Lung (tissue), 4 donors: ENCODE results near the gene P3H4. TPM values are rescaled to one million over a fixed set of nuclear protein-coding genes. Genes with fewer than 3 reads are reported as not detected.

ENCODE experiments used
- polyA plus RNA-seq, 2 donors: library from polyadenylated mRNA; stranded (reverse); fragments of 200-250 nt; gene quantifications; one replicate each; pipeline ENCODE4 v1.2.1, GENCODE V29; 2013
- total RNA-seq, 2 donors: library from RNA; depleted of rRNA in 1 of 2; stranded (reverse); fragments of >200 nt in 1 of 2; gene quantifications; one replicate each; pipeline ENCODE4 v1.2.1, GENCODE V29; 2014 to 2021
- donor health status: Bipolar disorder and iron deficiency.
- donor health status: healthy.
- donor health status: DM: yes; HTN: yes; CAD: no.

The P3H4 gene
- total and polyA plus RNA-seq, 4 donors, result 6.8 to 13.2 (median 11.0) TPM

Other genes starting within 250 kb of the P3H4 start
- not detected for gene KRT9, start 239.9 kb downstream of the P3H4 start, total RNA-seq
- not detected for gene KRT9, start 239.9 kb downstream of the P3H4 start, polyA plus RNA-seq
- under 1 TPM in 1 of 2 donors, not detected in 1; 0.71 TPM for gene KRT14, start 225.1 kb downstream of the P3H4 start, total RNA-seq
- gene KRT14, start 225.1 kb downstream of the P3H4 start, polyA plus RNA-seq, result under 1 TPM; 0.37 to 0.63 TPM
- gene KRT16, start 199.2 kb downstream of the P3H4 start, total RNA-seq, result under 1 TPM in 1 of 2 donors, not detected in 1; 0.28 TPM
- under 1 TPM; 0.10 to 0.18 TPM for gene KRT16, start 199.2 kb downstream of the P3H4 start, polyA plus RNA-seq
- 10 to 100 TPM; 39.8 to 45.4 TPM for gene KRT17, start 187.4 kb downstream of the P3H4 start, total RNA-seq
- gene KRT17, start 187.4 kb downstream of the P3H4 start, polyA plus RNA-seq, result 10 to 100 TPM; 27.3 to 47.2 TPM
- 100 to 1,000 TPM; 381 to 872 TPM for gene EIF1, start 123.1 kb downstream of the P3H4 start, total RNA-seq
- 100 to 1,000 TPM; 485 to 867 TPM for gene EIF1, start 123.1 kb downstream of the P3H4 start, polyA plus RNA-seq
- not detected for gene GAST, start 99.6 kb downstream of the P3H4 start, total RNA-seq
- not detected for gene GAST, start 99.6 kb downstream of the P3H4 start, polyA plus RNA-seq
- gene HAP1, start 77.3 kb downstream of the P3H4 start, total RNA-seq, result under 1 TPM; 0.21 to 0.26 TPM
- under 1 TPM; 0.07 to 0.57 TPM for gene HAP1, start 77.3 kb downstream of the P3H4 start, polyA plus RNA-seq
- 100 to 1,000 TPM; 118 to 150 TPM for gene JUP, start 25.2 kb downstream of the P3H4 start, total RNA-seq
- gene JUP, start 25.2 kb downstream of the P3H4 start, polyA plus RNA-seq, result 10 to 100 TPM; 60.9 to 83.6 TPM
- 10 to 100 TPM; 53.2 to 64.4 TPM for gene FKBP10, start 1.1 kb upstream of the P3H4 start, total RNA-seq
- gene FKBP10, start 1.1 kb upstream of the P3H4 start, polyA plus RNA-seq, result 10 to 100 TPM; 32.6 to 43.3 TPM
- gene NT5C3B, start 24.3 kb upstream of the P3H4 start, total RNA-seq, result 10 to 100 TPM; 36.5 to 39.4 TPM
- 10 to 100 TPM; 34.9 to 68.5 TPM for gene NT5C3B, start 24.3 kb upstream of the P3H4 start, polyA plus RNA-seq
- gene KLHL10, start 25.9 kb upstream of the P3H4 start, total RNA-seq, result under 1 TPM in 1 of 2 donors, not detected in 1; 0.09 TPM
- gene KLHL10, start 25.9 kb upstream of the P3H4 start, polyA plus RNA-seq, result under 1 TPM; 0.08 to 0.12 TPM
- 10 to 100 TPM; 12.2 to 27.7 TPM for gene KLHL11, start 53.5 kb upstream of the P3H4 start, total RNA-seq
- 1 to 10 TPM in 1 of 2 donors, under 1 TPM in 1; 0.63 to 1.4 TPM for gene KLHL11, start 53.5 kb upstream of the P3H4 start, polyA plus RNA-seq
- gene ACLY, start 107.0 kb upstream of the P3H4 start, total RNA-seq, result 100 to 1,000 TPM in 1 of 2 donors, 10 to 100 TPM in 1; 75.5 to 158 TPM
- gene ACLY, start 107.0 kb upstream of the P3H4 start, polyA plus RNA-seq, result 10 to 100 TPM; 27.5 to 82.6 TPM
- gene ODAD4, start 118.7 kb upstream of the P3H4 start, total RNA-seq, result 10 to 100 TPM; 12.5 to 16.7 TPM
- 1 to 10 TPM; 5.4 to 6.0 TPM for gene ODAD4, start 118.7 kb upstream of the P3H4 start, polyA plus RNA-seq
- 10 to 100 TPM; 34.8 to 53.5 TPM for gene CNP, start 154.8 kb upstream of the P3H4 start, total RNA-seq
- 10 to 100 TPM; 32.3 to 33.1 TPM for gene CNP, start 154.8 kb upstream of the P3H4 start, polyA plus RNA-seq
- 10 to 100 TPM; 84.1 to 89.3 TPM for gene DNAJC7, start 205.5 kb upstream of the P3H4 start, total RNA-seq
- gene DNAJC7, start 205.5 kb upstream of the P3H4 start, polyA plus RNA-seq, result 10 to 100 TPM; 66.2 to 81.8 TPM
- gene NKIRAS2, start 208.1 kb upstream of the P3H4 start, total RNA-seq, result 10 to 100 TPM; 29.2 to 32.0 TPM
- 10 to 100 TPM; 32.7 to 44.2 TPM for gene NKIRAS2, start 208.1 kb upstream of the P3H4 start, polyA plus RNA-seq
- 1 to 10 TPM; 1.7 to 3.6 TPM for gene C17orf113, start 238.7 kb upstream of the P3H4 start, total RNA-seq
- gene C17orf113, start 238.7 kb upstream of the P3H4 start, polyA plus RNA-seq, result under 1 TPM; 0.38 to 0.71 TPM